Dermis microvascular lymphatic vessel endothelial cell (primary cell): ENCODE measurements around the gene NRBP1. TPM values are rescaled to one million over a fixed set of nuclear protein-coding genes. Genes with fewer than 3 reads are reported as not detected.

Source experiments
- DNase-seq, 2 donors: peaks; one replicate each; pipeline versions ENCODE4 v3.0.0 to v3.0.0-alpha.2; 2010; ENCODE audit warnings: low read depth in 2 of 2
- total RNA-seq: library from RNA; depleted of rRNA; stranded (reverse); fragments of >200 nt; gene quantifications from 2 replicates; pipeline ENCODE4 v1.2.1, GENCODE V29; 2014

Gene NRBP1
- total RNA-seq: 91.0 and 106 TPM in 2 replicates

DNA sequence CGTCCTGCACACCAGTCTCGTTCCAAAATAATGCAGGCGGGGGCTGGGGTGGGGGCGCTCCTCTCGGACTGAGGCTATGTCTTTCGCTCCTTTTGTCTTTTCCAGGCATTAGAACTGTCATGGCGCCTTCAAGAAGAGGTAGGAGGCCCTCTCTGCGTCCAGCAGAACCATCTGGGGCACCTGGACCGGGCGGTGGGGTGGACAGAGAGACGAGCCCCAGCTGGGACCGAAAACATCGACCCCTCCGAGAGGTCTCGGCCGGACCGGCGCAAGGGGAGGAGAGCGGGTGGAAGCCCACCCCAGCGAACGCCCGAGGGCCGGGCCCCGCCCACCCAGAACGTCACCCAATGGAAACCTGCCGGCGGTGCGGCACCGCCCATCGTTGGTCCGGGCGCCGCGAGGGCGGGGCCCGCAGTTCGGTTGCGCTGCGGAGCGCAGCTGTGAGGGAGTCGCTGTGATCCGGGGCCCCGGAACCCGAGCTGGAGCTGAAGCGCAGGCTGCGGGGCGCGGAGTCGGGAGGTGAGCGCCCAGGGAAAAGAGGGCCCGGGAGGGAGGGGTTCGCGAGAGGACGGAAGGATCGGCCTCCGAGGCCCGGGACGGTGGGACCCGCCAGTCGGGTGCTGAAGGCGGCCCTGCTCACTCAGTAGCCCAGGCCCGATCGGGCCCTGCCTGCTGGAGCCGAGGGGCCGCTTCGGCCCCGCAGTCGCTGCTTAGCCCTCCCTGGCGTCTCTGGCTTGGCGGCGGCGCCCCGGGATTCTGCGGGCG, at the start of gene NRBP1:
TSS of gene NRBP1 (plus strand) at position 419 of the 765 bp plus-strand sequence. CDS start 4,643 bp downstream, outside the sequence.
- peak; percentile 69 to 91 for DNase-seq

DNA sequence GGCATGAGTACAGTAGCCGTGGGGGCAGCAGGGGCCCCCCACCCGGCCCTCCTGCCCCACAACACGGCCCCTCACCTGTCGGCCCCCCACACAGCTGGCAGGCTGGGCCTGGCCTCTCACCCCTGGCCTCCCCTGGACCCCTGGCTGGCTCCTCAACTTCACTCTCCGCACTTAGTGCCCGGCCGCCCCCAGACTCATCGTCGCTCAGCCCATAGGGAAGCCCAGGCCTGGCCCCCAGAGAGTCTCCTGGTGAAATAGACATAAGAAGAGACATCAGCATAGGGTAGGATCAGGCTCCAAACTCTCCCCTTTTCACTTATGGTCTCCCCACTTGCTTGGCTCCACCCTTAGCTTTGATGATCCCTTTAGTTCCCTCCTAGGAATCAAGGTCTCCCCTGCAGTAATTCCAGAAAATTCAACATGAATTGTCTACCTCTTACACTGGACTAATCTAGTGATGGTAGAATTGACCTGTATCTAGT, 49.6 kb upstream of the NRBP1 start:
- DNase-seq: no peak

DNA sequence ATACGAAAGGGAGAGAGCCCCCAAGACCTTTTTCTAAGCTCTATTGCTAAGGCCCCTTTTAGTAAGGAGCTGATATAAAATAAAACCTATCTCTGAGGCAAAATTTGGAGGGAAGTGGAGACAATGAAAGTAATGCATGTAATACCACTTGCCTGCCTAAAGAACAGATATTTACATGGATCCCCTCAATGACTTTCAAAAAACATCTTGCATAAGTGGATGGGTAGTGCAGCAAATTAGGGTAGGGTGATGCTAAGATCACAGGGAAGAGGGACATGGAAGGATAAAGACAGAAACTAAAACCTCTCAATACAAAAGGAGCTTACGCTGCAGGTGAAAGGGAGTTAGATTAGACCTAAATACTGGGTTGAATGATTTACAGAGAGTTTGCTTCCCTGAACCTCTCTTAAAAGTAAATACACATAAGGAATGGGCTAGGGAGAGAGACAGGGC, 49.0 kb upstream of the NRBP1 start:
- DNase-seq: no peak

DNA sequence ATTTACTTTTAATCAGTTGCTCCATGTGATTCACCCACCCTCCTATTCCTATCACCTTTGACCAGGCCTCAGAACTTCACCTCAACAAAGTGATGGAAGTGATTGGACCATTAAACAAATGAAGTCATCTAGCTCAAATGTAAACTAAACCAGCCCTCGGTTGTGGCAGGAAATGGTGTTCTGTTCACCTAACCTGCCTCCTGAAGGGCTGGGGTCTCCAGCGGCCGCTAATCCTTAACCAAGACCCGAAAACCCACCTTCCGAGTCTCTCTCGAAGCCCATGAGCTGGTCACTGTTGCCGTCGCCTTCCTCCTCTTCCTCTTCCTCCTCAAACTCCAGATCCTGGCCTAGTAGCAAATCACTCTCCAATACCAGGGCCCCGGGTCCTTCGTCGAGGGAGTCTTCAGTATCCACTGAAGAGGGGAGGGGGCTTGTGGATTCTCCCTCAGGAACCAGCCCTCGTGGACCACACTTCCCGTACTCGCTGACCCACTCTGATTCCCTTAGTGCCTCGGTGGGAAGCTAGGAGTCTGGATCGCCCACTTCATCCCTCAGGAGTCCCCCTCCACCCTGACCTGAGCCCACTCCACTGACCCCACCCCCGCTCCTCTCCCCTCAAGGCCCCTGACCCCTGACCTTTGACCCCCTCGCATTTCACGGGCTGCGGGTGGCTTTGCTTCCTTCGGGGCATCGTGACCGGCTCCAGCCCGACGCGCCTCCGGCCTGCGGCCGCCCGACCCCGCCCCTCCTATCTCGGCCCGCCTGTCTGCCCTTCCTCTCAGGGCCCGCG, 48.4 kb upstream of the NRBP1 start:
- peak in 1 of 2 donors; percentile 52 for DNase-seq

DNA sequence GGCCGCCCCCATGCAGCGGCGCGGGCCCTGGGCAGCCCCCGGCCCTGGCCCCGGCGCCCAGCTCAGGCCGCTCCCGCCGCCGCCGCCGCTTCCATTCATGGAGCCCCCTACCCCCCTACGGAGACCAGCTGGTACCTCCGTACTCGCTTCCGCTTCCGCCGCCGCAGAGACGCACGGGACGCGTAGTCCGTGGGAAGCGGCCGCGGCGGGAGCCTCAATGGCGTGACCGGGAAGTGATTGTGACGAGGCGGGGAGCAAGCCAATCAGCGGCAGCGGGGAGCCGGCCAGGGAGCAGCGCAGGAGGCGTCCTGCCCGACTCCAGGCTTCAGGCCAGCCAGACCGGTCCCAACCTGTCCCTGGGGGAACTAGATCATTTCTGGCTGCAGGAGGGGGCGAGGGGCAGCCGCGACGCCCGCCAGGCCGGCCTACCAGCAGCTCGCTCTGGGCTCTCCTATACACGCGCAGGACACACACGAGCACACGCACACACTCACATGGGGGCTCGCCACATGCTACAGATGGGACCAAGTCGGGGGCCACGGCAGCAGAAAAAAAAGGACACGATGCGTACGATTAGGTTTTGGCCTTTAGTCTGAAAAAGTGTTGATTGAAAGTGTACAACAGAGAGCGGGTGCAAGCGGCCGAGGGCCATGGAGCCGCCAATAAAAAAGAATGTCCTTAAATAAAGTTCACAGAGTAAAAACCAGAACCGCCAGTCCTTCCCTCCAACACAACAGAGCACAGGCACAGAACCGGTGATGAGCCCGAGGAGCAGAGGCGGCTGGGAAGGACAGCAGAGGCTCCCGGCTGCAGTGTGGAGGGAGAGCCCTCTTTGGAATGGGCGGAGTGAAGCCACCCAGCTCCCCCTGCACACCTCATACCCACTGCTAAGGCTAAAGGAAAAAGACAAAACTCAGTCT, 47.5 kb upstream of the NRBP1 start, which contains the start of gene ZNF513:
TSS of gene ZNF513 (minus strand) at position 109 of the 920 bp plus-strand sequence. CDS start 208 bp downstream, outside the sequence.
- DNase-seq: peak; percentile 88 to 96

DNA sequence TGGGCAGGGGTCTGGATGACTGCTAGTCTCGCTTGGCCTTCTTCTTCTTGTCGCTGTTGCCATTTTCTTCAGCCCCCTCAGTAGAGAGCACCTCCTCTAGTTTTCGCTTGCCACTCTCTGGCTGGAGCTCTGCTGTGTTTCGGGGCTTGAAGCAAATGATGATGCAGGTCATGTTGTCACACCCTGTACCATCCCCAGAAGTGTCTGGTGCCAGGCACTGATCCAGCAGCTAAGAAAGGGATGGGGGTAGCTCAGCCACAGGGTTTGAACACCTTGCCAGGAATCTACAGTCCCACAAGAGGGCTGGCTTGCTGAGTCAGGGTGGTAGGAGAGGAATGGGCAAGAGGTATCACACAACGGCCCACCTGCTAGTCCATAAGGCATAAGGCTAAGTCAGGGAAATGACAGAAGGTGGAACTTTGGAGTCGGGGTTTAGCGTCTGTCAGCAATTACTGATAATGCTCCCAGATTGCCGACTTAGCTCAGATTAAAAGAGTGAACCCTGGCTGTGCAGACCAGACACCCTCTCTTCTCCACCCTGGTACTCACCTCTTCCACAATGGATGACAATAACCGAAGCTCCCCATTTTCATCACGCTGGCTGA, 46.8 kb upstream of the NRBP1 start:
- DNase-seq: no peak

DNA sequence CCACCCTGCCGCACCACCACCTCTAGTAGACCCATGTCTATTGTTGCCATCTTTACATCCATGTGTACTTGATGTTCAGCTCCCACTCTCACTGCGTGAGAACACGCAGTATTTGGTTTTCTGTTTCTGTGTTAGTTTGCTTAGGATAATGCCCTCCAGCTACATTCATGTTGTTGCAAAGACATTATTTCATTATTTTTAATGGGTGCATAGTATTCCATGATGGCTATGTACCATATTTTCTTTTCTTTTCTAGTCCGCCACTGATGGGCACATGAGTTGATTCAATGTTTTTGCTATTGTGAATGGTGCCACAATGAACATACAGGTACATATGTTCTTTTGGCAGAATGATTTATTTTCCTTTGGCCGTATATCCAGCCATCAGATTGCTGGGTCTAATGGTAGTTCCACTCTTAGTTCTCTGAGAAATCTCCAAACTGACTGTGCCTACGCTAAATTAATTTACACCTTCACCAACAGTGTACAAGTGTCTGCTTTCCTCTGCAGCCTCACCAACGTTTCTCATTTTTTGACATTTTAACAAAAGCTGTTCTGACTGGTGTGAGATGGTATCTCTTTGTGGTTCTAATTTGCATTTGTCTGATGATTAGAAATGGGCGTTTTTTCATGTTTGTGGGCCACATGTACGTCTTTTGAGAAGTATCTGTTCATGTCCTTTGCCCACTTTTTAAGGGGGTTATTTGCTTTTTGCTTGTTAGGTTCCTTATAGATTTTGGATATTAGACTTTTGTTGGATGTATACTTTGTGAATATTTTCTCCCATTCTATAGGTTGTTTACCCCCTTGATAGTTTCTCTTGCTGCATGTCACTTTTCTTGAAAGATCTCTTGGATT, 37.4 kb upstream of the NRBP1 start:
- no peak for DNase-seq

DNA sequence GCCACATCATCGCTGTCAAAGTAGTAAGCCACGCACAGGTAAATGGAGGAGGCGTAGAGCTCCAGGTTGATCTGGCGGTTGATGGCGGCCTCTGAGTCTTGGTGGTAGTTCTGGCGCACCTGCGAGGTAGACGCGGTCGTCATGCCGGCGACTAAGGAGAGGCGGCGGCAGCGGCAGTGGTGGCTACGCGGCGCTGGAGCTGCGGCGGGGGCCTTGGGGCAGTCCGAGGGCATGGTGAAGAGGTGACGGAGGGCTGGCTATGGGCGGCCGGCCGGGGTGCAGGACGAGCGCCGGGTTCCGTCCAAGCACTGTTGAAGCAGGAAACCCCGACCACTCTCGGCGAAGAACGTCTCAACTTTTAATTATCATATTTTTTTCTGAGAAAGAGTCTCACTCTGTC, 35.2 kb upstream of the NRBP1 start:
- DNase-seq: no peak

DNA sequence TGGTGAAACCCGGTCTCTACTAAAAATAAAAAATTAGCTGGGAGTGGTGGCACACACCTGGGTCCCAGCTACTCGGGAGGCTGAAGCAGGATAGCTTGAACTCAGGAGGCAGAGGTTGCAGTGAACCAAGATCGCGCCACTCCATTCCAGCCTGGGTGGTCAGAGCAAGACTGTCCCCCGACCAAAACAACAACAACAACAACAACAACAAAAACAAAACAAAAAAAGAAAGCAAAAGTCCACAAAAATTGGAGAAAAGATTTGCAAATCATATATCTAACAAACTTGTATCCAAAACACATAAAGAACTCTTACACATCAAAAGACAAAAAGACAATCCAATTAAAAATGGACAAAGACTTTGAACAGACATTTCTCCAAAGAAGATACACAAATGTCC, 29.5 kb upstream of the NRBP1 start:
- no peak for DNase-seq

DNA sequence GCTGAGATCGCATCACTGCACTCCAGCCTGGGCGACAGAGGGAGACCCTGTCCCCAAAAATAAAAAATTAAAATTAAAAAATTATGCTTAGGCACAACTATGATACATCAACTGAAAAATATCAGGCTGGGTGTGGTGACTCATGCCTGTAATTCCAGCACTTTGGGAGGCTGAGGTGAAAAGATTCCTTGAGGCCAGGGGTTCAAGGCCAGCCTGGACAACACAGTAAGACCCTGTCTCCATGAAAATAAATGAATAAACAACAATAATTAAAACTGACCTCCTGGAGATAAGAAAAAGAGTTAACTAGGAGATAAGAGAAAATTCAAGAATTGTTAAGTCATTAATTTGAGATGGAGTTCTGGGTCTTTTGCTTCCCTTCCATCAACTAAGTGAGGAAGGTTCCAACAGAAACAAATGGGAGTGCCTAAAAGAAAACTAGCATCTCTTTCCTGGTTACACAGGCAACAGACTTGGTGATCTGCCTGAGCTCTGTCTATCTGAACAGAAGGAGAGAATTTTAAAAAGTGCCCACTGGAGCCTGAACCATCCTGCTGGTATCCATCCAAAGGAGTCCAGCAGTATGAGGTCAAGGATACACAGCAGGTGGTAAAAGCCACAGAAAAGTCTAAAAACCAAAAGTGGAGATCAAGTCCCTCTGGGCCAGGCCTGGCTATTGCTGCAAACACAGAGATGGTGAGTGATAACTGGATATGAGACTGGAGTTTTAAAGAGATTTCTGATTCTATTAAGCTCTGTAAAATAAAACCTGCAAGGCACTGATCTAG, 27.9 kb upstream of the NRBP1 start:
- no peak for DNase-seq

DNA sequence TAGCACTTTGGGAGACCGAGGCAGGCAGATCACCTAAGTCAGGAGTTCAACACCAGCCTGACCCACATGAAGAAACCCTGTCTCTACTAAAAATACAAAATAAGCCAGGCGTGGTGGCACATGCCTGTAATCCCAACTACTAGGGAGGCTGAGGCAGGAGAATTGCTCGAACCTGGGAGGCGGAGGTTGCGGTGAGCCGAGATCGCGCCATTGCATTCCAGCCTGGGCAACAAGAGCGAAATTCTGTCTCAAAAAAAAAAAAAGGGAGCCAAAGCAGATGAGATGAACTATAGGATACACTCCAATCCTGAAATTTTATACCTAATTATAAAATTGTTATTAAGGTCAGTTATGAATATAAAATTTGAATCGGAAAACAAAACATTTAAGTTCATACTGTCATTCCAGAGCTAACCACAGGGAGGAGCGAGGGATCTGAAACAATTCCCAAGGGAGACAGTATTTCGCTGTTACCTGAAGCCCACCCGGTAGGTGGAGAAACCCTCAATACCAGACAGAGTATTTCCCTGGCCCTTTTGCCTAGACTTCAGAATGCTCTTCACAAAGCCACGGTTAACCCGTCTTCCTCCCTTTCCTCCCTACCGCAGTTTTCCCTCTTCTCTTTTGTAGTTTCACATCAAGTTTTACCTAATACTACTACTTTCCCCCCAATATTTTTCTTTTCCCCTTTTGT, 20.5 kb upstream of the NRBP1 start:
- DNase-seq: peak; percentile 67 to 76

DNA sequence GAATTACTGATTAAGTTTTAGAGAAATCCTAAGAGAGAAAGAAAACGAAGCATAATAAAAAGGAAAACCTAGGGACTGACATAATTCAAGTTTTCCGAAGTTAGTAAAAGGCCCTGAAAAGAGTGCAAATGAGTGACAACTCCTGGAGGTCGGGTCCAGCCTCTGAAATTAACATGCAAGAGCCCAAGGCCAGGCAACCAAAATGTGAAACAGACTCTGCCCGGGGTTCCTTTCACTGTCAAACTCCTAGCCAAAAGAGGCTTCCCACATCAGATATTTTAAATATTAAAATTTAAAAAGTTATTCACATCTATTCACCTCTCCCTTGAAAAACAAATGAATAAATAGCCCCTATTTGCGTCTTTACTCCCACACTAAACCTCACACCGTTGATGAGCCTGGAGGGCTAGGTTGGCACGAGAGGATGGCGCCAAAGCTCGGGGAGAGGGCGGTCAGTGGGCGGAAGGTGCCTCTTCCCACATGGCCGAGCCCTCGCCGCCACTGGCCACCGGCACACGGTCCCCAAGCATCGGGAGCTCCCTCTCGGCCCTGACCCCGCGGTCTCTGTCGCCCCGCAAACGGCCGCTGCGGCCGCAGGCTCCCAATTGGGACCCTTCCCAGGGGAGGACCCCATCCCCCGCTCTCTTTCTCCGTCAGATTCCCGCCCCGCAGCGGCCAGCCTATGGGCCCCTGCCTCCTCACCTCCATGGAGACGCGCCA, 19.7 kb upstream of the NRBP1 start:
- DNase-seq: peak in 1 of 2 donors; percentile 18

DNA sequence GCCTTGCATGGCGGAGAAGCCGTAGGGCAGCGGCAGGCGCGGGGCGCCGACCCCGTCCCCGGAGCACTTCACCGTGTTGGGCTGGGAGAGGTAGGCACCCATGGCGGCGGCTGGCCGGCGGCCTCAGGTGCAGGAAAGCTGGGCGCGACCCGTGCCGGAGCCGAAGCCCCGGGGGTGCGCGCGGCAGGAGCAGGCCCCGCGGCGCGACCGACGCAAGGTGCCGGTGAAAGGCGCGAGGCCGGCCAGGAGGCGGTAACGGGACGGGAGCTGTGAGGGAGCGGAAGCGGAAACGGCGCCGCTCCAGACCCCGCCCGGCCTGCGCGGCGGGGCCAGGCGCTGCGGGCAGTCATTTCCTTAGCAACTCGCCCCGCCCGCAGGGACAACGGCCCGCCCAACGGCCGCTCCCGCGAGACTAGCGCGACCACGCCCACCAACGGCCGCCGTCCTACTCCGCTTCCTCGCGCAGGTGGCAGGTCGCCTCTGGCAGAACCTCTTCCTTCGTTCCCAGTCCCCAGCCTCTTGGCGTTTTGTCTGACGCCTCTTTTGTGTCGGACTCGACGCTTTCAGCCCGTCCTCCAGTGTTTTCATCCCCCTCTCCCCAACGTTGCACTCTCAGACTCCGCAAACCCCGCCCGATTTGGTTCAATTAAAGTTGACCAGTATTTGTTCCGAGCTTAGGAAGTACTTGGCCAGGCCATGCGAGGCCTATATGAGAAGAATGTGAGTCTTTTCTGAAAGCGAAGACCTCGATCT, 18.9 kb upstream of the NRBP1 start, which contains the start of gene PPM1G:
TSS of gene PPM1G (minus strand) at position 271 of the 753 bp plus-strand sequence. CDS start at position 102, 169 bp downstream.
- DNase-seq: peak; percentile 78 to 95

DNA sequence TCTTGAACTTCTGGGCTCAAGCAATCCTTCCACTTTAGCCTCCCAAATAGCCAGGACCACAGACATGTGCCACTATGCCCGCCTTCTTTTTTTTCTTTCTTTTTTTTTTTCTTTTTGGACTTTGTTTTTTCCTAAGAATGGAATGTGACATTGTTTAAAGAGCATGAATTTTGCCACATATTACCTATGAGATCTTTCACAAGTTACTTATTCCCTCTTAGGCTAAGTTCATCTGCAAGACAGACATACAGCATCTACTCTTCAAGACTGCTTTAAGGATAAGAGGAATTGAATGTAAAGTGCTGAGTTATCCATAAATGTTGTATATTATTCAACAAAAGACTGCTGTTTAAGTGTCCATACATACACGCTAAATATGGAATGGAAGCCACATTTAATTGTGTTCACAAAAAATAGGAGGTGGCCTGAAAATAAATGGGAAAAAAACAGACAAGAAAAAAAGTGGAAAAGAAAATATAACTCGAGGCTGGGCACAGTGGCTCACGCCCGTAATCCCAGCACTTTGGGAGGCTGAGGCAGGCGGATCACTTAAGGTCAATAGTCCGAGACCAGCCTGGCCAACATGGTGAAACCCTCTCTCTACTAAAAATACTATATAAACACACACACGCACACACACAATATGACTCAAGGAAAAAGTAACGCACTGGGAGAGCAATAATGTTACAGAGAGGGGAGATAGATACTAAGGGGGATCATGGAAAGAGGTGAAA, 15.8 kb upstream of the NRBP1 start:
- no peak for DNase-seq

DNA sequence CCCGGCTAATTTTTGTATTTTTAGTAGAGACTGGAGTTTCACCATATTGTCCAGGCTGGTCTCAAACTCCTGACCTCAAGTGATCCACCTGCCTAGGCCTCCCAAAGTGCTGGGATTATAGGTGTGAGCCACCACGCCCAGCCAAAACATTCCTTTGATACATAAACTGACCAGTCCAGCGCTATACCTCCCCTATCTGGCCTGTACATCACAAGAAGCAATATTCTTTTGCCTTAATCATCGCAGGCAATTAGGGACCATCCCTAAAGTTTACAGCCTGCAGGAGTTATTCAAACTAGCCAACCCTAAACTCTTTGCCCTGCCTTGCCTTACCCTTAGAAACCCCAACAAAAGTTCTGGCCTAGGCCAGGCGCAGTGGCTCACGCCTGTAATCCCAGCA, 12.3 kb upstream of the NRBP1 start:
- DNase-seq: no peak

DNA sequence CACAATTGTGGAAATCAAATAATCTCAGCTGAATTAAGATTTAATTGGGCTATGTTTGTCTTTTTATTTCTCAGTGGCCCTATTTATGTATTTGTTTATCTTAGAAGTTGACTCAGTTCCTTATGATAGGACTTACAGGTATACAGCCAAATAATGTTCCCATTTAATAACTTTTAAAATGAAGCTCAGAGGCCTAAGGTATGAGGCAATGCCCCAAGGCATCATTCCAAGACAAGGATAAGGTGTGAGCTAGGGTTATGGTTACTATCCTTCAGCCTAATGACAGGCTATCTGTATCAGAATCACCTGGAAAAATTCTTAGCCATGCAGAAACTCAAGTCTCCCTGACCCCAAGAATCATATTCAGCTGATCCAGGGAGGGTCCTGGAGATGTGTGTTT, 7.4 kb upstream of the NRBP1 start:
- no peak for DNase-seq
